ENCODE data around the gene SPOPL. TPM values are rescaled to one million over a fixed set of nuclear protein-coding genes. Genes with fewer than 3 reads are reported as not detected.
"Not testable (repeated sequence)": the region's sequence is repeated elsewhere in the genome, so short reads cannot be mapped to it uniquely, and the experiment has no call there.

SPOPL gene
- polyA plus RNA-seq, 4 donors: 6.3 to 22.0 (median 7.7) TPM

GRCh38 chr2:138469411-138469810 is 32.2 kb upstream of the SPOPL start:
- no peak for FAIRE-seq
- no peak for DNase-seq
- Histone ChIP-seq H3K36me3 (ENCODE audit: control insufficient read depth in 3 of 3, insufficient read depth in 2 of 3, low read depth in 1 of 3, low read length in 3 of 3) (no peaks in the 10 kb centered on the region), H3K4me1 (ENCODE audit: control insufficient read depth in 3 of 3, insufficient read depth in 2 of 3, low read depth in 1 of 3, low read length in 2 of 3) (no peaks in the 10 kb centered on the region), H3K4me3 (ENCODE audit: low read depth in 1 of 3, low read length in 3 of 3) (no peak overlapping the region), H3K9me3 (ENCODE audit: control insufficient read depth in 2 of 2, insufficient read depth in 1 of 2, low read depth in 1 of 2, low read length in 1 of 2) (no peaks in the 10 kb centered on the region), H3K27ac (ENCODE audit: low read depth in 1 of 3, low read length in 2 of 3) (no peak overlapping the region), H3K27me3 (ENCODE audit: control insufficient read depth in 3 of 3, insufficient read depth in 3 of 3, low read length in 3 of 3) (no peaks in the 10 kb centered on the region)
- WGBS, 3 donors: 70 to 85% (median 81%) methylated on average over 1 of the region's 1 CpG

GRCh38 chr2:138470941-138471340 is 30.6 kb upstream of the SPOPL start:
- 90 to 92% (median 90%) methylated on average over 5 of the region's 5 CpGs for WGBS, 3 donors
- DNase-seq: no peak
- no peaks in the 10 kb centered on the region for H3K4me1 ChIP-seq (ENCODE audit: control insufficient read depth in 3 of 3, insufficient read depth in 2 of 3, low read depth in 1 of 3, low read length in 2 of 3)
- H3K27me3 ChIP-seq (ENCODE audit: control insufficient read depth in 3 of 3, insufficient read depth in 3 of 3, low read length in 3 of 3): no peaks in the 10 kb centered on the region
- FAIRE-seq: no peak
- no peak overlapping the region for H3K4me3 ChIP-seq (ENCODE audit: low read depth in 1 of 3, low read length in 3 of 3)
- H3K9me3 ChIP-seq (ENCODE audit: control insufficient read depth in 2 of 2, insufficient read depth in 1 of 2, low read depth in 1 of 2, low read length in 1 of 2): no peaks in the 10 kb centered on the region
- no peaks in the 10 kb centered on the region for H3K36me3 ChIP-seq (ENCODE audit: control insufficient read depth in 3 of 3, insufficient read depth in 2 of 3, low read depth in 1 of 3, low read length in 3 of 3)
- H3K27ac ChIP-seq (ENCODE audit: low read depth in 1 of 3, low read length in 2 of 3): no peak overlapping the region

- no peak for FAIRE-seq
- H3K4me1 ChIP-seq (ENCODE audit: control insufficient read depth in 3 of 3, insufficient read depth in 2 of 3, low read depth in 1 of 3, low read length in 2 of 3): no peaks in the 10 kb centered on the region
- no peaks in the 10 kb centered on the region for H3K36me3 ChIP-seq (ENCODE audit: control insufficient read depth in 3 of 3, insufficient read depth in 2 of 3, low read depth in 1 of 3, low read length in 3 of 3)
Measured at GRCh38 chr2:138474100-138474825, 27.3 kb upstream of the SPOPL start.

GRCh38 chr2:138475277-138475776 is 26.2 kb upstream of the SPOPL start:
- H3K36me3 ChIP-seq (ENCODE audit: control insufficient read depth in 3 of 3, insufficient read depth in 2 of 3, low read depth in 1 of 3, low read length in 3 of 3): no peaks in the 10 kb centered on the region
- H3K9me3 ChIP-seq (ENCODE audit: control insufficient read depth in 2 of 2, insufficient read depth in 1 of 2, low read depth in 1 of 2, low read length in 1 of 2): no peaks in the 10 kb centered on the region
- no peaks in the 10 kb centered on the region for H3K4me1 ChIP-seq (ENCODE audit: control insufficient read depth in 3 of 3, insufficient read depth in 2 of 3, low read depth in 1 of 3, low read length in 2 of 3)
- WGBS, 3 donors: 49 to 61% (median 57%) methylated on average over 4 of the region's 4 CpGs
- no peaks in the 10 kb centered on the region for H3K27me3 ChIP-seq (ENCODE audit: control insufficient read depth in 3 of 3, insufficient read depth in 3 of 3, low read length in 3 of 3)
- no peak overlapping the region for H3K4me3 ChIP-seq (ENCODE audit: low read depth in 1 of 3, low read length in 3 of 3)
- FAIRE-seq (no peak), DNase-seq (no peak)
- no peak overlapping the region for H3K27ac ChIP-seq (ENCODE audit: low read depth in 1 of 3, low read length in 2 of 3)

More at GRCh38 chr2:138474100-138474825, 27.3 kb upstream of the SPOPL start:
- no peak for DNase-seq
- 63 to 84% (median 74%) methylated on average over 4 of the region's 4 CpGs for WGBS, 3 donors
- Histone ChIP-seq H3K27ac (ENCODE audit: low read depth in 1 of 3, low read length in 2 of 3) (no peak overlapping the region), H3K9me3 (ENCODE audit: control insufficient read depth in 2 of 2, insufficient read depth in 1 of 2, low read depth in 1 of 2, low read length in 1 of 2) (no peaks in the 10 kb centered on the region), H3K4me3 (ENCODE audit: low read depth in 1 of 3, low read length in 3 of 3) (no peak overlapping the region), H3K27me3 (ENCODE audit: control insufficient read depth in 3 of 3, insufficient read depth in 3 of 3, low read length in 3 of 3) (no peaks in the 10 kb centered on the region)

- no peak for FAIRE-seq
- Histone ChIP-seq H3K27ac (ENCODE audit: low read depth in 1 of 3, low read length in 2 of 3) (no peak overlapping the region), H3K4me3 (ENCODE audit: low read depth in 1 of 3, low read length in 3 of 3) (no peak overlapping the region), H3K36me3 (ENCODE audit: control insufficient read depth in 3 of 3, insufficient read depth in 2 of 3, low read depth in 1 of 3, low read length in 3 of 3) (no peaks in the 10 kb centered on the region), H3K4me1 (ENCODE audit: control insufficient read depth in 3 of 3, insufficient read depth in 2 of 3, low read depth in 1 of 3, low read length in 2 of 3) (no peaks in the 10 kb centered on the region), H3K9me3 (ENCODE audit: control insufficient read depth in 2 of 2, insufficient read depth in 1 of 2, low read depth in 1 of 2, low read length in 1 of 2) (no peaks in the 10 kb centered on the region), H3K27me3 (ENCODE audit: control insufficient read depth in 3 of 3, insufficient read depth in 3 of 3, low read length in 3 of 3) (no peaks in the 10 kb centered on the region)
- no peak for DNase-seq
Measured at GRCh38 chr2:138476186-138476585, 25.4 kb upstream of the SPOPL start.

GRCh38 chr2:138476940-138477339 is 24.6 kb upstream of the SPOPL start:
- no peaks in the 10 kb centered on the region for H3K4me1 ChIP-seq (ENCODE audit: control insufficient read depth in 3 of 3, insufficient read depth in 2 of 3, low read depth in 1 of 3, low read length in 2 of 3)
- H3K36me3 ChIP-seq (ENCODE audit: control insufficient read depth in 3 of 3, insufficient read depth in 2 of 3, low read depth in 1 of 3, low read length in 3 of 3): no peaks in the 10 kb centered on the region
- 91 to 97% (median 95%) methylated on average over 4 of the region's 4 CpGs for WGBS, 3 donors
- DNase-seq: no peak
- H3K9me3 ChIP-seq (ENCODE audit: control insufficient read depth in 2 of 2, insufficient read depth in 1 of 2, low read depth in 1 of 2, low read length in 1 of 2): no peaks in the 10 kb centered on the region
- no peak overlapping the region for H3K4me3 ChIP-seq (ENCODE audit: low read depth in 1 of 3, low read length in 3 of 3)
- H3K27ac ChIP-seq (ENCODE audit: low read depth in 1 of 3, low read length in 2 of 3): no peak overlapping the region
- no peak for FAIRE-seq
- H3K27me3 ChIP-seq (ENCODE audit: control insufficient read depth in 3 of 3, insufficient read depth in 3 of 3, low read length in 3 of 3): no peaks in the 10 kb centered on the region

- not testable (repeated sequence) for H3K4me3 ChIP-seq (ENCODE audit: low read depth in 1 of 3, low read length in 3 of 3); H3K9me3 ChIP-seq (ENCODE audit: control insufficient read depth in 2 of 2, insufficient read depth in 1 of 2, low read depth in 1 of 2, low read length in 1 of 2); DNase-seq; H3K27ac ChIP-seq (ENCODE audit: low read depth in 1 of 3, low read length in 2 of 3); H3K4me1 ChIP-seq (ENCODE audit: control insufficient read depth in 3 of 3, insufficient read depth in 2 of 3, low read depth in 1 of 3, low read length in 2 of 3); H3K36me3 ChIP-seq (ENCODE audit: control insufficient read depth in 3 of 3, insufficient read depth in 2 of 3, low read depth in 1 of 3, low read length in 3 of 3); FAIRE-seq; H3K27me3 ChIP-seq (ENCODE audit: control insufficient read depth in 3 of 3, insufficient read depth in 3 of 3, low read length in 3 of 3)
Measured at GRCh38 chr2:138482796-138483195, 18.8 kb upstream of the SPOPL start.

- no peak overlapping the region for H3K4me3 ChIP-seq (ENCODE audit: low read depth in 1 of 3, low read length in 3 of 3)
- H3K4me1 ChIP-seq (ENCODE audit: control insufficient read depth in 3 of 3, insufficient read depth in 2 of 3, low read depth in 1 of 3, low read length in 2 of 3): no peaks in the 10 kb centered on the region
- no peaks in the 10 kb centered on the region for H3K9me3 ChIP-seq (ENCODE audit: control insufficient read depth in 2 of 2, insufficient read depth in 1 of 2, low read depth in 1 of 2, low read length in 1 of 2)
- DNase-seq: no peak
- H3K36me3 ChIP-seq (ENCODE audit: control insufficient read depth in 3 of 3, insufficient read depth in 2 of 3, low read depth in 1 of 3, low read length in 3 of 3): no peaks in the 10 kb centered on the region
- H3K27me3 ChIP-seq (ENCODE audit: control insufficient read depth in 3 of 3, insufficient read depth in 3 of 3, low read length in 3 of 3): no peaks in the 10 kb centered on the region
- H3K27ac ChIP-seq (ENCODE audit: low read depth in 1 of 3, low read length in 2 of 3): no peak overlapping the region
- FAIRE-seq: no peak
Measured at GRCh38 chr2:138485019-138485418, 16.6 kb upstream of the SPOPL start.

Measured in small intestine (tissue), 7 donors.